Measurements from ENCODE around the gene CA7.

The CA7 gene

DNA sequence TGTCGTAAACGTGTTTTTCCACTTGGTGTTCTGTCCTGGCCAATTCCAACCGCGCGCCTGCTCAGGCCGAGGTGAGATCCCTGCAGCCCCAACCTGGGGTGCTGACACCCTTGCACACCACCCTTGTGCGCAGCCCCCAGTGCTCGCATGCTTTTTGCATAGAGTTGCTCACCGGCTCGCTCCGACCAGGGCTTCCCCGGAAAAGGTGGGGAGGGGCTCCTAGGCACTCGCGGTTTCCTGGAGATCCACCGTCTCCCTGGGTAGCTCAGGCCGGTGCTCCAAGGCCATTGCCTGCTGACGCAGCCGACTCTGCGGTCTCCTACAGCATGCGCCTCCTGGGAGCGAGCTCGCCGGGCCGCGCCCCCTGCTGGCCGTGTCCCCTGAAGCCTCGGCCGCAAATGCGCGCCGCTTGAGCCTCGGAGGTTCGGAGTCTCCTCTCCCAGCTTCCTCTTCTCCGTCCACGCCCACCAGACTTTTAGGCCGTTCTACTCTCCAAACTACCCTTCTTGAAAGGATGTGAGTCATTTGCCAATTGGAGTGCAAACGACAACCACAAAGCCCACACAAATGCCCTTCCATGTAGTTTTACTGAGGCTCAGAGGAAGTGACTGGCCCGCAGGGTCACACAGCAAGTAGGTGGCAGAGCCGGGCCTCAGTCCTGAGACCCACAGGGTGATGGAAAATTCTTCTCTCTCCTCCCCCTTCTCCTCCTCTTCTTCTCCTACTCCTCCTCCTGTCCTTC lies 28.9 kb downstream of the CA7 start:
- ChIA-PET CTCF (interaction anchor here (0.7 to 2.3 kb wide), 32 partner anchors 10 to 529 kb away, joined by 3 to 28 read pairs (median 4); partner anchors contain the start of genes CA7, DYNC1LI2 and NAE1), POLR2A (no interaction called here)
- DNase-seq (ENCODE audit: extremely low spot score) = peak; percentile 88
- TF ChIP-seq, protein P1, sequence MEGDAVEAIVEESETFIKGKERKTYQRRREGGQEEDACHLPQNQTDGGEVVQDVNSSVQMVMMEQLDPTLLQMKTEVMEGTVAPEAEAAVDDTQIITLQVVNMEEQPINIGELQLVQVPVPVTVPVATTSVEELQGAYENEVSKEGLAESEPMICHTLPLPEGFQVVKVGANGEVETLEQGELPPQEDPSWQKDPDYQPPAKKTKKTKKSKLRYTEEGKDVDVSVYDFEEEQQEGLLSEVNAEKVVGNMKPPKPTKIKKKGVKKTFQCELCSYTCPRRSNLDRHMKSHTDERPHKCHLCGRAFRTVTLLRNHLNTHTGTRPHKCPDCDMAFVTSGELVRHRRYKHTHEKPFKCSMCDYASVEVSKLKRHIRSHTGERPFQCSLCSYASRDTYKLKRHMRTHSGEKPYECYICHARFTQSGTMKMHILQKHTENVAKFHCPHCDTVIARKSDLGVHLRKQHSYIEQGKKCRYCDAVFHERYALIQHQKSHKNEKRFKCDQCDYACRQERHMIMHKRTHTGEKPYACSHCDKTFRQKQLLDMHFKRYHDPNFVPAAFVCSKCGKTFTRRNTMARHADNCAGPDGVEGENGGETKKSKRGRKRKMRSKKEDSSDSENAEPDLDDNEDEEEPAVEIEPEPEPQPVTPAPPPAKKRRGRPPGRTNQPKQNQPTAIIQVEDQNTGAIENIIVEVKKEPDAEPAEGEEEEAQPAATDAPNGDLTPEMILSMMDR (IDR thresholded peaks at IDR 0.05; ENCODE audit: control extremely low read depth, extremely low read depth, low read depth, missing control alignments) = peak; percentile 96

DNA sequence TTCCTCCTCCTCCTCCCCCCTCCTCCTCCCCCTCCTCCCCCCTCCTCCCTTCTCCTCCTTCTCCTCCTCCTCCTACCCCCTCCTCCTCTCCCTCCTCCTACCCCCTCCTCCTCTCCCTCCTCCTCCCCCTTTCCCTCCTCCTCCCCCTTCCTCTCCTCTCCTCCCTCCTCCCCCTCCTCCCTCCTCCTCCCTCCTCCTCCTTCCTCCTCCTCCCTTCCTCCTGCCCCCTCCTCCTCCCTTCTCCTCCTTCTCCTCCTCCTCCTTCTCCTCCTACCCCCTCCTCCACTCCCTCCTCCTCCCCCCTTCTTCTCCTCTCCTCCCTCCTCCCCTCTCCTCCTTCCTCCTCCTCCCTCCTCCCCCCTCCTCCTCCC lies 29.5 kb downstream of the CA7 start:
- DNase-seq (ENCODE audit: extremely low spot score) = no peak
- ChIA-PET POLR2A (no interaction called here), CTCF (interaction anchor here (0.7 to 2.3 kb wide), 28 partner anchors 10 to 530 kb away, joined by 3 to 28 read pairs (median 5); partner anchors contain the start of genes CA7 and NAE1)
- TF ChIP-seq, protein P1 (IDR thresholded peaks at IDR 0.05; ENCODE audit: control extremely low read depth, extremely low read depth, low read depth, missing control alignments) = no peak

DNA sequence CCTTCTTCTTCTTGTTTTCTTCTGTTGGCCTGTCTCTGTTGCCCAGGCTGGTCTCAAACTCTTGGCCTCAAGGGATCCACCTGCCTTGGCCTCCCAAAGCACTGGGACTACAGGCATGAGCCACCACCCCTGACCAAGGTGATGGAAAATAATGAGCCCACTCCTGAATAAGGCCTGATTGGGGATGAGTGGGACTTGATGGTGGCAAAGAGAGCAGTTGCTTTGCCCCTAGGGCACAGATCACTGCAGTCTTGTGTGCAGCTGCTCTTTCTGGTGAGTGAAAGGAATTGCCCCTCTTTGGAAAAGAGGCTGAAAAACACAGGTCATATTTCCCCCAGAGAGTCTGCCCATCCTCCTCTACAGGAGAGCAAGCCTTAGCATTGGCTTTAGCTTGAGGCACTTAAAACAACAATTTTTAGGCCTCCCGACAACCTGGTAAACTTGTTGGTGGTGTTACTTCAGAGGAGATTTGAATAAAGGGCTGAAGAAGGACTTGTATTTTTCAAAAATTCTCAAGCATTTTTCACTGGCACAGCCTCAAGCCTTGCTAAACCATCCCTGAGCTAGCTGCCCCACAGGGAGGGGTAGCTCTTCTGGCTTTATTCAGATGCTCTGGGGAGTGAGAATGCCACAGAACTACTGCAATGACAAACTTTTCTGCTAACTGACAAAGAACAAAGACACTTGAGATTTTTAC lies 30.0 kb downstream of the CA7 start:
- no peak for DNase-seq (ENCODE audit: extremely low spot score)
- POLR2A ChIA-PET = interaction anchor here (0.7 kb wide), 1 partner anchor 612 kb away, joined by 6 read pairs; no protein-coding TSS in a partner anchor
- TF ChIP-seq, protein P1 (IDR thresholded peaks at IDR 0.05; ENCODE audit: control extremely low read depth, extremely low read depth, low read depth, missing control alignments) = no peak
- CTCF ChIA-PET = interaction anchor here (0.8 to 1.7 kb wide), 8 partner anchors 7 to 266 kb away, joined by 3 to 5 read pairs (median 3); partner anchors contain the start of gene NAE1

DNA sequence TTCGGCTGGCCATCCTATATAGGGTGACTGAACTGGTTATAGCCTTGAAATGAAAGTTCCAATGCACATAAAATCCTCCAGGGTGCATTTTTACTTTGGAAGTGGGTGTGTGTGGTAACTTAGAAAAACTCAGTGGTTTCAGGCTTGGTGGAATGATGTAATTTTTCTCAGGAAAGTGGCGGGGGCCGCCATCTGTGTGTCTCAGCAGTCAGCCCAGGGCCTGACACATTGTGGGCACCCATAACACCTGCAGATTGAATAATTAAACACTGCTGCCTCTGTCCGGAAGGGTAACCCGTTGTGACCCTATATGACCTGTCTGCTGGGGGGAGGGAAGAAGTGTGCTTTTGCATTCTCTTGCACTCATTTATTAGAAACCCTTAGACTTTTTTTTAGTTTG lies 33.9 kb downstream of the CA7 start:
- TF ChIP-seq, protein P1 (IDR thresholded peaks at IDR 0.05; ENCODE audit: control extremely low read depth, extremely low read depth, low read depth, missing control alignments) = no peak
- CTCF ChIA-PET = interaction anchor here (1.3 to 2.0 kb wide), 6 partner anchors 11 to 227 kb away, joined by 3 to 12 read pairs (median 4); partner anchors contain the start of gene NAE1
- POLR2A ChIA-PET = no interaction called here
- no peak for DNase-seq (ENCODE audit: extremely low spot score)

DNA sequence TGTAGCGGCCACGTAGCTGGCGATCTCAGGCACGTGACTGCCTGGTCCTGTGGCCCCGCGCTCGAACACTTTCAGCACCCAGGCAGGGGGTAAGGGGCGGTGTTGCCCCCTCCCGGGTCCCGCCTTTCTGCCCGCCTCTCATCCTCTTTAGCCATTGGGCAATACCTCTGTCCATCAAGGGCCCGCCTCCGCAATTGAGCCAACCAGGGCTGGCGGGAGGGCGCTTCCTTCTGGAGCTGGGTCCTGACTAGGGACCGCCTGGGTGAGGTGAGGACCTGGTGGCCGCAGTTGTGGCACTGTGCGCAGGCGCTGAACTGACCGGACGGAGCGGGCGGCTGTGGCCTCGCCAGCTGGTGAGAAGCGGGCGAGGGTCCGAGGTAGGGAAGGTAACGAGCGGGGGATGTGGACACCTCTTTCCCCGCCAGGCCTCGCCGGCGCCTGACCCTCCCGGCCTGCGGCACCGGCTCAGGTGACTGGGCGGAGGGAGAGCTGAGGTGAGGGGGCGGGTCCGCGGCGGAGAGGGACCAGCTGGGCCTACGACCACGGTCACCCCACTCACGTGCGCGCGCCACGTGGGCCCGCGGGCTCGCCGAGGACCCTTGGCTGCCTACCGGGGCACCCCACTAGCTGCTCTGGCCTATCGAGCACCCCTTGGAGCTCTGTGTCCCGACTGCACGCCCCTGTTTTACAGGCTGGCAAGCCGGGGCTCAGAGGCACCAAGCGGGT lies 36.2 kb downstream of the CA7 start, which contains the start of gene PDP2:
Gene PDP2, plus strand, starts transcription at position 228 of the 726 bp plus-strand sequence. CDS start 3,770 bp downstream, outside the sequence.
- ChIA-PET POLR2A (interaction anchor here (0.7 to 1.0 kb wide), 2 partner anchors 11 to 54 kb away, joined by 3 to 5 read pairs; no protein-coding TSS in a partner anchor), CTCF (interaction anchor here (0.6 to 5.2 kb wide), 14 partner anchors 8 to 304 kb away, joined by 3 to 37 read pairs (median 4); partner anchors contain the start of genes DYNC1LI2 and NAE1)
- peak; percentile 96 for DNase-seq (ENCODE audit: extremely low spot score)
- TF ChIP-seq, protein P1 (IDR thresholded peaks at IDR 0.05; ENCODE audit: control extremely low read depth, extremely low read depth, low read depth, missing control alignments) = no peak

DNA sequence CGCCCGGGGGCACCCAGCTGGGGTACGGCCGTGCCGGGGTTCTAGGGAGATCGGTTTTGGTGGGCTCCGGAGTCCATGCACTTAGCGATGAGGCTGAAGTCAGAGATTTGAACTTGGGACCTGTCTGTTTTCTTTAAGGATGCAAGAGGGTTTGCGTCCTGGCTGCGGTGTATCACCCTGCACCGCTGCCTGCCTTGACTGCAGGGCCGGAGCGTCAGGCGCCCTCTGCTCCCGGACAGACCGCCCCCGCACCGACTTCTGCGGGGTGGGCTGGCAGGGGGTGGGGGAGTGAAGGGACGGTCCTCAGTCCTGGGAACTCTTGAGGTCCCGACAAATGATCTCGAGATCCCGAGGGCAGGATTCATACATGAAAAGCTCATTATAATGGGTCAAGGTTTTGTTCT lies 36.8 kb downstream of the CA7 start:
- TF ChIP-seq, protein P1 (IDR thresholded peaks at IDR 0.05; ENCODE audit: control extremely low read depth, extremely low read depth, low read depth, missing control alignments) = no peak
- ChIA-PET POLR2A (no interaction called here), CTCF (interaction anchor here (0.6 to 5.2 kb wide), 13 partner anchors 8 to 304 kb away, joined by 3 to 37 read pairs (median 4); partner anchors contain the start of genes DYNC1LI2 and NAE1)
- DNase-seq (ENCODE audit: extremely low spot score) = no peak

Data from GM10248 (cell line).